Activated naive CD8-positive, alpha-beta T cell treated with anti-CD3 and anti-CD28 coated beads, Interleukin-2, amount 50 U/mL, for 24 hours (primary cell): Measurements from ENCODE around the gene EXOC6.
A peak's percentile ranks its signal among the peaks of the same experiment; 100 is the strongest.
"Not testable (repeated sequence)": the region's sequence is repeated elsewhere in the genome, so short reads cannot be mapped to it uniquely, and the experiment has no call there.

Experiments
- ATAC-seq: fragments of 150-1000 bp; cut with Tn5 transposase; one replicate; pipeline ENCODE4 v1.10.0; 2021
- DNase-seq: peaks from one replicate; pipeline ENCODE4 v3.0.0; 2021
- H3K27ac Mint-ChIP-seq: one replicate; pipeline ENCODE4 v1.8.0; 2021; ENCODE audit warnings: mild to moderate bottlenecking, mixed read lengths
- H3K27me3 Mint-ChIP-seq: one replicate; pipeline ENCODE4 v1.8.0; 2021; ENCODE audit warnings: mixed read lengths
- H3K36me3 Mint-ChIP-seq: one replicate; pipeline ENCODE4 v1.8.0; 2021; ENCODE audit warnings: low read depth, mixed read lengths
- H3K4me1 Mint-ChIP-seq: one replicate; pipeline ENCODE4 v1.8.0; 2021; ENCODE audit warnings: mixed read lengths
- H3K4me3 Mint-ChIP-seq: one replicate; pipeline ENCODE4 v1.8.0; 2021; ENCODE audit warnings: mild to moderate bottlenecking, moderate library complexity, mixed read lengths
- H3K9me3 Mint-ChIP-seq: one replicate; pipeline ENCODE4 v1.8.0; 2021; ENCODE audit warnings: mixed read lengths

EXOC6 gene

DNA sequence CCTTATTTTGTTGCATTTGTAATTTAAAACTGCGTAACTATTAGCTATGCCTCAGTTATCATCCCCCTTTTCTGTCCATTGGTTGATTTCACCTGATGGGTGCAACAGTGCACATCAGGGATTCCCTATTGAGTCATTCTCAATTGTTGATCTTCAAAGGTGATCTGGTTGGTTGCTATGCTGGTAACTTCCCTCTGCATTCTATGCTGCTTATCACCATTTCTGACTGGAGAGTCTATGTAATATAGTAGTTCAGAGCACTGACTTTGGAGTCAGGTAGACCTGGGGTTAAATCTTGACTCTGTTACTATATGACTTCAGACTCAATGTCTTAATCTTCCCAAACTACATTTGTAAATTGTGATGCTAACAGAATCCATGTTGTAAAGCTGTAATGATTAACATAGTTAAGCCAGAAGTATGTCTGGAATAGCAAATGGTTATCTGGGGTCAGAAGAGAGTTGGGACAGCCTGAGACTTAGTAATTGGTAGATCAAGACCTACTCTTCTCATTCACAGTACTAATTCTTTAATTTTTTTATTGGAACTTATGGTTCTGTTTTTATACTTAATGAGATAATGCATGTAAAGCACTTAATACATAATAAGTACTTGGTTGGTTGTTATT is 38.1 kb downstream of the EXOC6 start:
- no peak for ATAC-seq
- Mint-ChIP-seq H3K27me3 (no peaks in the 10 kb centered on the region), H3K4me3 (no peak overlapping the region)

DNA sequence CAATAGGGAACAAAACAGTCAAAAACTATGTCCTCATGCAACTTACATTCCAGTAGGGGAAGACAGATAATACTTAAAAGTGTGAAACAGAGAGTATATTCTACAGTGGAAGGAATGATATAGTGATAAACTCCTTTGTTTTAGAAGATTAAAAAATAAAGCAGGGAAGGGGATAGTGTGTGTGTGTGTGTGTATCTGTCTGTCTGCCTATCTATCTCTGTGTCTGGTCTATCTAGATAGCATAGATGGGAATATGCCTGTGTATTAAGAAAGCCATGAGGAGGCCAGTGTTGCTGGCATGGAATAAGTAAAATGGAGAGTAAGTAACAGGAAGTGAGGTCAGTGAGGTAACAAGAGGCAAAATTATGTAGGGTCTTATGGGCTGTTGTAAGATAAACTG is 42.2 kb downstream of the EXOC6 start:
- no peak overlapping the region for H3K27ac Mint-ChIP-seq
- H3K9me3 Mint-ChIP-seq: no peaks in the 10 kb centered on the region
- no peak for DNase-seq
- no peak overlapping the region for H3K4me3 Mint-ChIP-seq
- no peaks in the 10 kb centered on the region for H3K27me3 Mint-ChIP-seq
- no peak for ATAC-seq
- H3K4me1 Mint-ChIP-seq: peaks cover 8% of the 10 kb centered on the region
- H3K36me3 Mint-ChIP-seq: no peaks in the 10 kb centered on the region

More for the DNA sequence above, 38.1 kb downstream of the EXOC6 start:
- no peak overlapping the region for H3K27ac Mint-ChIP-seq
- no peaks in the 10 kb centered on the region for H3K9me3 Mint-ChIP-seq
- H3K4me1 Mint-ChIP-seq: peaks cover 5% of the 10 kb centered on the region
- DNase-seq: no peak
- H3K36me3 Mint-ChIP-seq: no peaks in the 10 kb centered on the region

GRCh38 chr10:92891885-92892690 is 43.8 kb downstream of the EXOC6 start:
- H3K36me3 Mint-ChIP-seq: no peaks in the 10 kb centered on the region
- no peaks in the 10 kb centered on the region for H3K27me3 Mint-ChIP-seq
- H3K9me3 Mint-ChIP-seq: no peaks in the 10 kb centered on the region
- H3K4me3 Mint-ChIP-seq: no peak overlapping the region
- H3K27ac Mint-ChIP-seq: no peak overlapping the region
- ATAC-seq (no peak), DNase-seq (no peak)
- peaks cover 3% of the 10 kb centered on the region for H3K4me1 Mint-ChIP-seq

- peaks cover 3% of the 10 kb centered on the region for H3K4me1 Mint-ChIP-seq
- no peaks in the 10 kb centered on the region for H3K27me3 Mint-ChIP-seq
- H3K36me3 Mint-ChIP-seq: peaks cover 2% of the 10 kb centered on the region
- DNase-seq: no peak
- no peak overlapping the region for H3K4me3 Mint-ChIP-seq
- ATAC-seq: no peak
- H3K9me3 Mint-ChIP-seq: no peaks in the 10 kb centered on the region
- no peak overlapping the region for H3K27ac Mint-ChIP-seq
Measured at GRCh38 chr10:92892691-92893054, 44.4 kb downstream of the EXOC6 start.

DNA sequence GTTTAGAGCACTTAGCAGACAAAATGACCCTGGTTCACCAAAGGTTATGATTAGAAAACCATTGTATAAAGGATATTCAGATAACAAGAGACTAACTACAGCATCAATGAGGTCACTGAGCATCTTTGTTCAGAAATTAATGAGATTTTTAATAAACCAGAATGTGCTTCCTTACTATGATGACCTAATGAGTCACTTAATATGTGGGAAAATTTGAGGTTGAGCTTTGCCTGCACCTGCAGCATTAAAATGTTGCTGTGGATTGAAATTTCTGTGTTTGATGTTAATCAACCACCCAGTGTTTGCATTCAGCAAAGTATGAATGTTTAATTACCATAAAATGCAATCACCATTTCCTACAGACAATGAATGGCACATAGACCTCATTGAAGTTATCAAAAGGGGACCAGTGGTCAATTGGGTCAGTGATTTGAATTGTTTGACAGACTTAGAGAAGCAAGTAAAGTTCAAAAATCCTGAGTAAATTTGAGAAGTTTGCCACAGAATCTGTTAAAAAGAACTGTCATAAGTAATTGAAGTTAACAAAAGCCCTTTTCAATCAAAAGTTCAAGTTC is 45.8 kb downstream of the EXOC6 start:
- ATAC-seq (no peak), DNase-seq (no peak)
- Mint-ChIP-seq H3K27ac (no peak overlapping the region), H3K27me3 (no peaks in the 10 kb centered on the region), H3K4me3 (no peak overlapping the region), H3K36me3 (peaks cover 5% of the 10 kb centered on the region), H3K9me3 (no peaks in the 10 kb centered on the region), H3K4me1 (peaks cover 3% of the 10 kb centered on the region)

DNA sequence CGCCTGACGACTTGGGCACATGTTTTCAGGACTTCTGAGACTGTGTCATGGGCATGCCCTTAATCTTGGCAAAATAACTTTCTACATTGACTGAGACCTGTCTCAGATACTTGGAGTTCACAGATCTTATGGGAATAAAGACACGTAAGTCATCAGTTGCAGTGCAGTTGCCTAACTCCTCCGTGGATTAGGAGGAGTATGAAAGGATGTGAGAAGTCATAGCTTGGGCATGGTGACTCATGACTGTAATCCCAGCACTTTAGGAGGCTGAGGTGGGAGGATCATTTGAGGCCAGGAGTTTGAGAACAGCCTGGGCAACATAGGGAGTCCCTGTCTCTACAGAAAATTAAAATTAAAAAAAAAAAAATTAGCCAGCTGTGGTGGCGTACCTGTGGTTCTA is 49.6 kb downstream of the EXOC6 start:
- H3K9me3 Mint-ChIP-seq: no peaks in the 10 kb centered on the region
- no peak for ATAC-seq
- H3K4me1 Mint-ChIP-seq: peaks cover 18% of the 10 kb centered on the region
- no peak overlapping the region for H3K4me3 Mint-ChIP-seq
- peaks cover 5% of the 10 kb centered on the region for H3K36me3 Mint-ChIP-seq
- no peaks in the 10 kb centered on the region for H3K27me3 Mint-ChIP-seq
- H3K27ac Mint-ChIP-seq: no peak overlapping the region
- no peak for DNase-seq

DNA sequence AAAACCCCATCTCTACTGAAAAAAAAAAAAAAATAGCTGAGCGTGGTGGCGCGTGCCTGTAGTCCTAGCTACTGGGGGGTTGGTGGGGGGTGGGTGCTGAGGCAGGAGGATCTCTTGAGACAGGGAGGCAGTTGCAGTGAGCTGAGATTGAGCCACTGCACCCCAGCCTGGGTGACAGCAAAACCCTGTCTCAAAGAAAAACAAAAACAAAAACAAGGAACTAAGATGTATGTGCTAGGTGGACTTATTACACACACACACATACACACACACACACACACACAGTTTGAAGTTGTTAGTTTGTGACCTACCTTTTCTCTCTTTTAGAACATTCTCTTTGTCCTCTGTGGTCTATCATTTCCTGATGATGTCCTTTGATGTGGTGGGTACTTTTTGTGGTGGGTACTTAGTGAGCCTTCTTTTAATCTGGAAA is 53.5 kb downstream of the EXOC6 start:
- Mint-ChIP-seq H3K27me3 (no peaks in the 10 kb centered on the region), H3K4me1 (peaks cover 15% of the 10 kb centered on the region), H3K4me3 (no peak overlapping the region), H3K27ac (peak overlapping the region; percentile 69), H3K36me3 (peaks cover 9% of the 10 kb centered on the region), H3K9me3 (no peaks in the 10 kb centered on the region)
- peak; percentile 40 for ATAC-seq
- no peak for DNase-seq

DNA sequence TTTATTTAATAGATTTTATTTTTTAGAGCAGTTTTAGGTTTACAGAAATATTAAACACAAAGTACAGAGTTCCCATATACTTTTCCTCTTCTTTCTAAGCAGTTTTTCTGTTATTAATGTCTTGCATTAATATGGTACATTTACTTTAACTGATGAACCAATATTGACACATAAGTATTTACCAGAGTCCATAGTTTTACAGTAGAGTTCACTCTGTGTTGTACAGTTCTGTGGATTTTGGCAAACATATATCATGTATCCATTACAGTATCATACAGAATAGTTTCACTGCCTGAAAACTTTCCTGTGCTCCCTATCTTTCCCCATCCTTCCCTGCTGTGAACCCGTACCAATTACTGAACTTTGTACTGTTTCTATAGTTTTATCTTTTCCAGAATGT is 55.3 kb downstream of the EXOC6 start:
- H3K4me1 Mint-ChIP-seq: peaks cover 15% of the 10 kb centered on the region
- H3K36me3 Mint-ChIP-seq: peaks cover 10% of the 10 kb centered on the region
- ATAC-seq (no peak), DNase-seq (no peak)
- no peak overlapping the region for H3K27ac Mint-ChIP-seq
- no peak overlapping the region for H3K4me3 Mint-ChIP-seq
- H3K9me3 Mint-ChIP-seq: no peaks in the 10 kb centered on the region
- no peaks in the 10 kb centered on the region for H3K27me3 Mint-ChIP-seq

GRCh38 chr10:92907280-92907679 is 59.0 kb downstream of the EXOC6 start:
- no peak for ATAC-seq
- peaks cover 5% of the 10 kb centered on the region for H3K4me1 Mint-ChIP-seq
- H3K36me3 Mint-ChIP-seq: peaks cover 17% of the 10 kb centered on the region
- H3K9me3 Mint-ChIP-seq: no peaks in the 10 kb centered on the region
- no peak for DNase-seq
- H3K27me3 Mint-ChIP-seq: no peaks in the 10 kb centered on the region
- no peak overlapping the region for H3K4me3 Mint-ChIP-seq
- no peak overlapping the region for H3K27ac Mint-ChIP-seq

- not testable (repeated sequence) for H3K27me3 Mint-ChIP-seq, H3K4me1 Mint-ChIP-seq, DNase-seq, H3K4me3 Mint-ChIP-seq, ATAC-seq, H3K36me3 Mint-ChIP-seq, H3K27ac Mint-ChIP-seq, H3K9me3 Mint-ChIP-seq
Measured at GRCh38 chr10:92912631-92913030, 64.3 kb downstream of the EXOC6 start.

- no peak overlapping the region for H3K4me3 Mint-ChIP-seq
- ATAC-seq: no peak
- no peak overlapping the region for H3K27ac Mint-ChIP-seq
- no peaks in the 10 kb centered on the region for H3K4me1 Mint-ChIP-seq
- H3K9me3 Mint-ChIP-seq: no peaks in the 10 kb centered on the region
- DNase-seq: no peak
- no peaks in the 10 kb centered on the region for H3K27me3 Mint-ChIP-seq
- peaks cover 10% of the 10 kb centered on the region for H3K36me3 Mint-ChIP-seq
Measured at GRCh38 chr10:92913973-92914372, 65.7 kb downstream of the EXOC6 start.

DNA sequence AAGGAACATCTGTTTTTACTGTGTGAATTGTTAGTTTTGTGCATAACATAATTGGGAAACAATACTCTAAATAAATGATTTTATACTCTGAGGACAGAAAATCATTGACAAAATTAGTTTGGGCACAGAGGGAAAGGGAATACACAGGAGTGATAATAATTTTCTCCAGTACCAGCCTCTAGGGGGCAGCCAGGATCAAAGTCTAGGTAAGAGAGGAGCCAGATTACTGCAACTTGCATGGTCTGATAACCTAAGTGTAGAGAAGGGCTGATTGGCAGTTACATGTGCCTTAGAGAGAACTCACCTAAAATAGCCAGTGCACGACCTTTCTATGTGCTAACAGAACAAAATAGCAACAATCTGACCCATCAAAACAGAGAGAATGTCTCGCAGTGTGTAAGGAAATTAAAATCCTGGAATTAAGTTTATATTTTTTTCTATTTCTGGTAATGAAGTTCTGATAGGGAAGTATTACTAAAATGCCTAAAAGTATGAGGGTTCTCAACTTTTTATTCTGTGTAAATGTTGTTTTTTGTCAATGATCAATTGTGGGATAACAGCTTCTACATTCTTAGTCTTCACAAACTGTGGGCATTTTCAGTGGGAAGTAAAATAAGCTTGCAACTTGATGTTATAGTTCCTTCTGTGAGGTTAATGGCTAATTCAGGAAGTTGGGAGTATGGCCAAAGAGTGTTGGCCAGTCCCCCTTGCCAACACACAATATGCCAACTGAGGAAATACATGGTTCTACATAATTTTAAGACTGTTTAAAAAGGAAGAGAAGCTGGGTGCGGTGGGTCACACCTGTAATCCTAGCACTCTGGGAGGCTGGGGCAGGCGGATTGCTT is 66.4 kb downstream of the EXOC6 start:
- H3K36me3 Mint-ChIP-seq: peaks cover 14% of the 10 kb centered on the region
- H3K27me3 Mint-ChIP-seq: no peaks in the 10 kb centered on the region

DNA sequence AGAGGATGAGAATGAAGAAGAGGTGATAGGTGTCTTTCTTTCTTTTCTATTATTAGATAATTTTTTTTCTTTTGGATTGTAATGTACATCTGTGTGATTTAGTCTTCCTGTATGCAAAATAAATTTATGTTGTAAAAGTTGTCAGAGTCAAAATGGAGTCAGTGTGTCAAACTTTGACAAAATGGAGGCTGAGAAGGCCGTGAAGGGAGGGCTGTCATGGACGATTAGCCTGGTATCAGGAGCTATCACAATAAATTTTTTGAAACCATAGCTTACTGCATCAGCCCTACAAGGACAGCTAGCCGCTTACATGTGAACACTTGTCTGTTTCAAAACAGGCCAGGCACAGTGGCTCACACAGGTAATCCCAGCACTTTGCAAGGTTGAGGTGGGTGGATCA is 67.6 kb downstream of the EXOC6 start:
- no peak overlapping the region for H3K27ac Mint-ChIP-seq
- H3K4me1 Mint-ChIP-seq: no peaks in the 10 kb centered on the region
- H3K27me3 Mint-ChIP-seq: no peaks in the 10 kb centered on the region
- no peak for DNase-seq
- H3K9me3 Mint-ChIP-seq: peaks cover 2% of the 10 kb centered on the region
- no peak for ATAC-seq
- H3K36me3 Mint-ChIP-seq: peaks cover 17% of the 10 kb centered on the region
- H3K4me3 Mint-ChIP-seq: no peak overlapping the region

More for the DNA sequence above, 66.4 kb downstream of the EXOC6 start:
- ATAC-seq (peak; percentile 87), DNase-seq (peak; percentile 47)
- Mint-ChIP-seq H3K9me3 (no peaks in the 10 kb centered on the region), H3K4me1 (no peaks in the 10 kb centered on the region), H3K27ac (no peak overlapping the region), H3K4me3 (no peak overlapping the region)

GRCh38 chr10:92916433-92916832 is 68.1 kb downstream of the EXOC6 start:
- Mint-ChIP-seq H3K36me3 (peaks cover 21% of the 10 kb centered on the region), H3K4me1 (no peaks in the 10 kb centered on the region), H3K27me3 (no peaks in the 10 kb centered on the region), H3K9me3 (peaks cover 4% of the 10 kb centered on the region), H3K4me3 (no peak overlapping the region), H3K27ac (no peak overlapping the region)
- ATAC-seq (no peak), DNase-seq (no peak)
